Measurements from ENCODE around the gene KRTAP10-5.
"Not testable (repeated sequence)": the region's sequence is repeated elsewhere in the genome, so short reads cannot be mapped to it uniquely, and the experiment has no call there.

The KRTAP10-5 gene

DNA sequence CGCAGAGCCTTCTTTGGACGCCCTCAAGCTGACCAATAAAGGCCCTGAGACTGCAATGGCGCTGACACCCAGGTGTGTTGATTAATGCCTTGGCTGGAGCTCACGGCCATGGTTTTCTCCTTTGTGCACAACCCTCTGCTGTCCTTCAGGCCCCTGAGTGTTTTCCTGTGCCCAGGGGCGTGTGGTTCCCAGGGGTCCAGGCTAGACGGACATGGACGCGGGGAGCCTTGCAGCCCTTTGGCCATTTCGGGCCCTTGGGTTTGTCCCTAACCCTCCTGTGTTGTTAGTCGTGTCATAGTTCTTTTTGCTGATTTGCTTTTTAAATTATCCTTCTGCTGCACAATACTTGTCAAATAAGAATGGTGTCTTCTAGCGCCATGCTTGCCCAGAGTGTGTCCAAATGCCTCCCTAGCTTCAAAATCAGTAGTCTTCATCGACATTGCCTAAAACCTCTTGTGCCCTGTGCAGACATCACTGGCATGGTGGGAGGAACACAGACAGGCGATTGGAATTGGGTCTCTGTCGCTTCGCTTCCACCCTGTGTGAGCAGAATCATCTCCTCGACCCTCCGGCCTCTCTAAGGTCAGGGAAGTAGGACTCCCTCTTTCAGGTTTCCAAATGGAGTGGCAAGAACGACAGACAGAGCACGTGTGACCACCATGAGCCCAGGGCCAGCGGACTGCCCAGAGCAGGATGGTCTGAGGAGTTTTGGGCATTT lies 4.9 kb downstream of the KRTAP10-5 start:
- TF ChIP-seq CTCF (IDR thresholded peaks at IDR 0.05; ENCODE audit: low read depth, low read length) = no peak
- DNase-seq (ENCODE audit: extremely low read depth, low read depth) = no peak

- no peak for TF ChIP-seq CTCF (IDR thresholded peaks at IDR 0.05; ENCODE audit: low read depth, low read length)
- DNase-seq (ENCODE audit: extremely low read depth, low read depth) = no peak
Observed at GRCh38 chr21:44574457-44575306, 5.7 kb downstream of the KRTAP10-5 start.

DNA sequence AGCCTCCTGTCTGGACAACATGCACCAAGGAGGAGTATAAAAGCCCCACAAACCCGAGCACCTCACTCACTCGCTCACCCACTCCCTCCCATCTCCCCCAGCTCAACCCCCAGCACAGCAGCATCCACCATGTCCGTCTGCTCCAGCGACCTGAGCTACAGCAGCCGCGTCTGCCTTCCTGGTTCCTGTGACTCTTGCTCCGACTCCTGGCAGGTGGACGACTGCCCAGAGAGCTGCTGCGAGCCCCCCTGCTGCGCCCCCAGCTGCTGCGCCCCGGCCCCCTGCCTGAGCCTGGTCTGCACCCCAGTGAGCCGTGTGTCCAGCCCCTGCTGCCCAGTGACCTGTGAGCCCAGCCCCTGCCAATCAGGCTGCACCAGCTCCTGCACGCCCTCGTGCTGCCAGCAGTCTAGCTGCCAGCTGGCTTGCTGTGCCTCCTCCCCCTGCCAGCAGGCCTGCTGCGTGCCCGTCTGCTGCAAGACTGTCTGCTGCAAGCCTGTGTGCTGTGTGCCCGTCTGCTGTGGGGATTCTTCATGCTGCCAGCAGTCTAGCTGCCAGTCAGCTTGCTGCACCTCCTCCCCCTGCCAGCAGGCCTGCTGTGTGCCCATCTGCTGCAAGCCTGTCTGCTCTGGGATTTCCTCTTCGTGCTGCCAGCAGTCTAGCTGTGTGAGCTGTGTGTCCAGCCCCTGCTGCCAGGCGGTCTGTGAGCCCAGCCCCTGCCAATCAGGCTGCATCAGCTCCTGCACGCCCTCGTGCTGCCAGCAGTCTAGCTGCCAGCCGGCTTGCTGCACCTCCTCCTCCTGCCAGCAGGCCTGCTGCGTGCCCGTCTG lies 6.6 kb downstream of the KRTAP10-5 start, which contains the start of gene KRTAP10-4:
Gene KRTAP10-4, plus strand, starts transcription at position 100 of the 827 bp plus-strand sequence. Its CDS starts 30 bp downstream, at position 130.
- DNase-seq (ENCODE audit: extremely low read depth, low read depth) = not testable (repeated sequence)

- DNase-seq (ENCODE audit: extremely low read depth, low read depth) = no peak
- TF ChIP-seq CTCF (IDR thresholded peaks at IDR 0.05; ENCODE audit: low read depth, low read length) = no peak
Observed at GRCh38 chr21:44572959-44573583, 7.3 kb downstream of the KRTAP10-5 start.

GRCh38 chr21:44571844-44572782 lies 8.3 kb downstream of the KRTAP10-5 start:
- no peak for DNase-seq (ENCODE audit: extremely low read depth, low read depth)
- no peak for TF ChIP-seq CTCF (IDR thresholded peaks at IDR 0.05; ENCODE audit: low read depth, low read length)

DNA sequence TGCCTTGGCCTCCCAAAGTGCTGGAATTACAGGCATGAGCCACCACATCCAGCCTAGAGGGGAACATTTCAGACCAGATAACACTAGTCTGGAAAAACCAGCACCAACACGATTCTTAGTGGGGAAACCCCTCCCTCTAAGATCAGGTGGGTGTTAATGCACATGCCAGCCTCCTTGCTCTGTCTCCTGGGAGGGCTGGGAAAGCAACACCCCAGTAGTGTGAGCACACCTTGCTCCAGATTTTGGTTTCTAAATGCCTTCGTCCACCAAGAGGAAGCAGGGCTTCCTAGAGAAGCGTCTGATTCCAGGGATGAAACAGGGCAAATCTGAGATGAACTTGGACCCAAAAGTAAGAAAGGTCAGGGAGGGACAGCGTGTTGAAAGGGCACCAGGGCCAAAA lies 9.1 kb downstream of the KRTAP10-5 start:
- DNase-seq (ENCODE audit: extremely low read depth, low read depth) = no peak
- no peak for TF ChIP-seq CTCF (IDR thresholded peaks at IDR 0.05; ENCODE audit: low read depth, low read length)

Data from AG09319 (cell line).